ENCODE results near the gene PICK1.

The PICK1 gene

GRCh38 chr22:38070250-38070921 lies 13.2 kb downstream of the PICK1 start:
- TF ChIP-seq CTCF (conservative IDR thresholded peaks at IDR 0.05) (no peak), ZFX (IDR thresholded peaks at IDR 0.05) (no peak)
- H3K27ac ChIP-seq = no peak overlapping the region

- no peak overlapping the region for H3K27ac ChIP-seq
- TF ChIP-seq ZFX (IDR thresholded peaks at IDR 0.05) (no peak), CTCF (conservative IDR thresholded peaks at IDR 0.05) (no peak)
Measured at GRCh38 chr22:38071421-38072321, 14.5 kb downstream of the PICK1 start.

GRCh38 chr22:38072322-38073149 lies 15.3 kb downstream of the PICK1 start:
- no peak for TF ChIP-seq ZFX (IDR thresholded peaks at IDR 0.05)
- no peak for TF ChIP-seq CTCF (conservative IDR thresholded peaks at IDR 0.05)
- H3K27ac ChIP-seq = no peak overlapping the region

- TF ChIP-seq CTCF (conservative IDR thresholded peaks at IDR 0.05) = no peak
- TF ChIP-seq ZFX (IDR thresholded peaks at IDR 0.05) = no peak
- H3K27ac ChIP-seq = no peak overlapping the region
Measured at GRCh38 chr22:38073150-38074130, 16.2 kb downstream of the PICK1 start.

GRCh38 chr22:38074181-38075104 lies 17.2 kb downstream of the PICK1 start:
- no peak for TF ChIP-seq CTCF (conservative IDR thresholded peaks at IDR 0.05)
- H3K27ac ChIP-seq = no peak overlapping the region
